PC-3 (cell line): Measurements from ENCODE around the gene COX17.

ENCODE experiments used
- CTCF ChIP-seq: fragments of 300-600 bp; sonication (generic); conservative IDR thresholded peaks from 2 replicates; pipeline ENCODE4 v1.5.1; 2017; ENCODE audit warnings: antibody characterized with exemption, low read depth, mild to moderate bottlenecking, low read length
- EZH2 ChIP-seq: fragments of 300-600 bp; sonication (generic); IDR thresholded peaks from one replicate; pipeline ENCODE4 v1.6.1; 2017; ENCODE audit warnings: antibody characterized with exemption, mild to moderate bottlenecking, low read length; ENCODE audit not compliant: unreplicated experiment
- EZH2phosphoT487 ChIP-seq: fragments of 300-600 bp; sonication (generic); IDR thresholded peaks from 2 replicates; pipeline ENCODE4 v1.6.1; 2018; ENCODE audit warnings: mild to moderate bottlenecking, antibody characterized with exemption, low read length, borderline replicate concordance

GRCh38 chr3:119644481-119644880, 32.7 kb downstream of the COX17 start:
- TF ChIP-seq CTCF: no peak
- TF ChIP-seq EZH2: no peak
- TF ChIP-seq EZH2phosphoT487: no peak
